Ishikawa (cell line): Measurements from ENCODE around the gene NEO1.

Experiments
- CEBPB ChIP-seq: IDR thresholded peaks from 2 replicates; pipeline ENCODE4 v1.6.1; 2012
- CREB1 ChIP-seq: IDR thresholded peaks from 2 replicates; pipeline ENCODE4 v1.6.1; 2012; ENCODE audit warnings: low read depth
- EGR1 ChIP-seq: IDR thresholded peaks from 2 replicates; pipeline ENCODE4 v1.6.1; 2012
- EP300 ChIP-seq: IDR thresholded peaks from 2 replicates; pipeline ENCODE4 v1.6.1; 2012; ENCODE audit warnings: borderline replicate concordance
- FOXM1 ChIP-seq: IDR thresholded peaks from 2 replicates; pipeline ENCODE4 v1.6.1; 2012; ENCODE audit warnings: low read depth, borderline replicate concordance
- MAX ChIP-seq: IDR thresholded peaks from 2 replicates; pipeline ENCODE4 v1.6.1; 2012
- NFIC ChIP-seq: IDR thresholded peaks from 2 replicates; pipeline ENCODE4 v1.6.1; 2012
- RAD21 ChIP-seq: IDR thresholded peaks from 2 replicates; pipeline ENCODE4 v1.6.1; 2012; ENCODE audit warnings: low read depth
- REST ChIP-seq: IDR thresholded peaks from 2 replicates; pipeline ENCODE4 v1.6.1; 2012; ENCODE audit warnings: low read depth, mild to moderate bottlenecking
- TAF1 ChIP-seq: IDR thresholded peaks from 2 replicates; pipeline ENCODE4 v1.6.1; 2012; ENCODE audit warnings: low read depth, mild to moderate bottlenecking
- TCF12 ChIP-seq: IDR thresholded peaks from 2 replicates; pipeline ENCODE4 v1.6.1; 2012; ENCODE audit warnings: low read depth
- TEAD4 ChIP-seq: IDR thresholded peaks from 2 replicates; pipeline ENCODE4 v1.6.1; 2012
- USF1 ChIP-seq: IDR thresholded peaks from 2 replicates; pipeline ENCODE4 v1.6.1; 2012
- YY1 ChIP-seq: IDR thresholded peaks from 2 replicates; pipeline ENCODE4 v1.6.1; 2012; ENCODE audit warnings: low read depth
- ZBTB7A ChIP-seq: IDR thresholded peaks from 2 replicates; pipeline ENCODE4 v1.6.1; 2012; ENCODE audit warnings: low read depth

Gene NEO1

GRCh38 chr15:73334086-73334485 is 281.8 kb downstream of the NEO1 start:
- TF ChIP-seq YY1 (no peak), ZBTB7A (no peak), CREB1 (no peak), EGR1 (no peak), TCF12 (no peak), TAF1 (no peak)

GRCh38 chr15:73335026-73335425 is 282.8 kb downstream of the NEO1 start:
- TF ChIP-seq TAF1 (no peak), RAD21 (no peak), REST (no peak), USF1 (no peak), MAX (no peak), CEBPB (no peak), YY1 (no peak), EGR1 (no peak), TCF12 (no peak), EP300 (no peak), NFIC (no peak), CREB1 (no peak), FOXM1 (no peak), TEAD4 (no peak), ZBTB7A (no peak)

- TF ChIP-seq MAX (no peak), TAF1 (no peak), USF1 (no peak), REST (no peak)
Observed at GRCh38 chr15:73335471-73335870, 283.2 kb downstream of the NEO1 start.

- no peak for TF ChIP-seq ZBTB7A
- no peak for TF ChIP-seq REST
- no peak for TF ChIP-seq RAD21
- TF ChIP-seq CEBPB, result no peak
- TF ChIP-seq USF1, result no peak
- TF ChIP-seq YY1, result no peak
- no peak for TF ChIP-seq NFIC
- no peak for TF ChIP-seq FOXM1
- TF ChIP-seq EP300, result no peak
- TF ChIP-seq TAF1, result no peak
- TF ChIP-seq TEAD4, result no peak
- TF ChIP-seq MAX, result no peak
- no peak for TF ChIP-seq CREB1
Observed at GRCh38 chr15:73336756-73337155, 284.5 kb downstream of the NEO1 start.

- TF ChIP-seq TEAD4 (no peak), NFIC (no peak), EGR1 (no peak), MAX (no peak), USF1 (no peak), YY1 (no peak), EP300 (no peak), RAD21 (no peak), TCF12 (no peak), CREB1 (no peak), ZBTB7A (no peak), TAF1 (no peak), FOXM1 (no peak), CEBPB (no peak), REST (no peak)
Observed at GRCh38 chr15:73337187-73337586, 284.9 kb downstream of the NEO1 start.
